ENCODE data around the gene INAFM2.

GRCh38 chr15:40357723-40358470, 34.4 kb downstream of the INAFM2 start, which contains the start of gene DISP2:
- TF ChIP-seq CTCF (conservative IDR thresholded peaks at IDR 0.05; ENCODE audit: low read depth in 2 of 2) = no peak
- TF ChIP-seq EZH2phosphoT487 (IDR thresholded peaks at IDR 0.05; ENCODE audit: unreplicated experiment) = no peak
- peak; percentile 75 for TF ChIP-seq POLR2AphosphoS5 (IDR thresholded peaks at IDR 0.05; ENCODE audit: low read depth)
- TF ChIP-seq EZH2 (IDR thresholded peaks at IDR 0.05; ENCODE audit: low read depth, unreplicated experiment) = no peak
- no peak for TF ChIP-seq STAT1 (IDR thresholded peaks at IDR 0.05; ENCODE audit: unreplicated experiment)
- no peak for TF ChIP-seq JUNB (IDR thresholded peaks at IDR 0.05; ENCODE audit: unreplicated experiment)

All from GM23338 (cell line).